NCI-H345 treated with DMSO at 0.1 percent for 48 hours (cell line): Measurements from ENCODE around the gene CGB7.
"Not testable (repeated sequence)": the region's sequence is repeated elsewhere in the genome, so short reads cannot be mapped to it uniquely, and the experiment has no call there.

Experiments used
- DNase-seq: peaks from one replicate; lab custom pipeline; 2025; ENCODE audit not compliant: unreplicated experiment; lab: John Stamatoyannopoulos, UW

CGB7 gene

GRCh38 chr19:49073514-49074378 is 16.2 kb upstream of the CGB7 start:
- DNase-seq: no peak

GRCh38 chr19:49071860-49072547 is 14.5 kb upstream of the CGB7 start:
- DNase-seq: no peak

- DNase-seq: no peak
These were observed 12.9 kb upstream of the CGB7 start for GRCh38 chr19:49070416-49070815.

- DNase-seq: no peak
These were observed 11.5 kb upstream of the CGB7 start for GRCh38 chr19:49069026-49069425.

GRCh38 chr19:49067554-49067953 is 10.0 kb upstream of the CGB7 start:
- DNase-seq: no peak

- DNase-seq: no peak
These were observed 8.5 kb upstream of the CGB7 start for GRCh38 chr19:49065905-49066512.

- DNase-seq: no peak
These were observed 7.4 kb upstream of the CGB7 start, which contains the start of gene NTF4 for GRCh38 chr19:49064768-49065611. Gene NTF4 (minus strand): TSS chr19:49064818. CDS start chr19:49061997, 2,821 bp downstream.

GRCh38 chr19:49064029-49064629 is 6.6 kb upstream of the CGB7 start:
- DNase-seq: no peak

- DNase-seq: no peak
These were observed 3.9 kb upstream of the CGB7 start for GRCh38 chr19:49061445-49061844.

GRCh38 chr19:49061000-49061399 is 3.5 kb upstream of the CGB7 start:
- no peak for DNase-seq

- DNase-seq: no peak
These were observed 1.5 kb upstream of the CGB7 start for GRCh38 chr19:49059053-49059452.

GRCh38 chr19:49058562-49058961 is 1.0 kb upstream of the CGB7 start:
- no peak for DNase-seq

GRCh38 chr19:49056902-49057596 is 500 bp downstream of the CGB7 start:
- not testable (repeated sequence) for DNase-seq

- DNase-seq: no peak
These were observed 1.2 kb downstream of the CGB7 start for GRCh38 chr19:49056101-49056901.

- DNase-seq: not testable (repeated sequence)
These were observed 7.0 kb downstream of the CGB7 start for GRCh38 chr19:49050376-49051033.

GRCh38 chr19:49049834-49050233 is 7.7 kb downstream of the CGB7 start:
- not testable (repeated sequence) for DNase-seq

GRCh38 chr19:49049011-49049410 is 8.5 kb downstream of the CGB7 start, which contains the start of gene CGB8:
Gene CGB8 (minus strand): TSS chr19:49049111. CDS start chr19:49048739, 372 bp downstream.
- not testable (repeated sequence) for DNase-seq

- DNase-seq: not testable (repeated sequence)
These were observed 14.0 kb downstream of the CGB7 start, which contains the start of gene CGB5 for GRCh38 chr19:49043548-49043947. Gene CGB5 (plus strand): TSS chr19:49043848. CDS start chr19:49044210, 362 bp downstream.
